PC-3 (cell line): ENCODE measurements around the gene SLC1A5. TPM values are rescaled to one million over a fixed set of nuclear protein-coding genes. Genes with fewer than 3 reads are reported as not detected.

Experiments used
- ATAC-seq: fragments of 200-7000 bp; cut with Tn5 transposase; 2 replicates; pipeline ENCODE4 v1.9.1; 2020; ENCODE audit warnings: mild to moderate bottlenecking, moderate library complexity
- BruUV-seq: library from RNA; stranded (reverse); fragments of 400-500 nt; replicated peaks from 2 replicates; lab custom pipeline; 2021; lab: Mats Ljungman, UMichigan
- CTCF ChIA-PET: fragments of 300-600 bp; sonication (Branson Sonifier 250); formaldehyde crosslinking; loops from one replicate; lab custom pipeline; 2022; ENCODE audit warnings: antibody characterized with exemption; lab: Charles Lee
- POLR2A ChIA-PET: fragments of 300-600 bp; sonication (Branson Sonifier 250); formaldehyde crosslinking; loops from one replicate; lab custom pipeline; 2022; ENCODE audit warnings: antibody characterized with exemption; ENCODE audit not compliant: unreplicated experiment; lab: Charles Lee
- DNase-seq: peaks from one replicate; pipeline ENCODE4 v3.0.0-alpha.2; 2015
- H2AFZ ChIP-seq: fragments of 300-600 bp; sonication (generic); 2 replicates; pipeline ENCODE4 v1.6.0; 2016; ENCODE audit warnings: antibody characterized with exemption, low read length
- H3F3A ChIP-seq: fragments of 300-600 bp; sonication (generic); one replicate; pipeline ENCODE4 v1.6.0; 2017; ENCODE audit warnings: antibody characterized with exemption, low read length, control low read depth, mild to moderate bottlenecking; ENCODE audit not compliant: unreplicated experiment
- H3K27ac ChIP-seq: fragments of 300-600 bp; sonication (generic); 2 replicates; pipeline ENCODE4 v1.5.1; 2016; ENCODE audit warnings: mild to moderate bottlenecking, low read length
- H3K27me3 ChIP-seq: fragments of 300-600 bp; sonication (generic); 2 replicates; pipeline ENCODE4 v1.6.1; 2016; ENCODE audit warnings: low read length, mixed read lengths
- H3K36me3 ChIP-seq: fragments of 300-600 bp; sonication (generic); 2 replicates; pipeline ENCODE4 v1.6.1; 2016; ENCODE audit warnings: low read depth, mixed run types, low read length, mixed read lengths
- H3K4me1 ChIP-seq: fragments of 300-600 bp; sonication (generic); 2 replicates; pipeline ENCODE4 v1.5.1; 2016; ENCODE audit warnings: low read length; ENCODE audit not compliant: insufficient read depth
- H3K4me2 ChIP-seq: fragments of 300-600 bp; sonication (generic); 2 replicates; pipeline ENCODE4 v1.6.0; 2016; ENCODE audit warnings: low read length
- H3K4me3 ChIP-seq: fragments of 300-600 bp; sonication (generic); 2 replicates; pipeline ENCODE4 v1.5.1; 2016; ENCODE audit warnings: mild to moderate bottlenecking, low read length, mixed read lengths
- H3K79me2 ChIP-seq: fragments of 300-600 bp; sonication (generic); 2 replicates; pipeline ENCODE4 v1.6.1; 2017; ENCODE audit warnings: low read length, mixed read lengths
- H3K9ac ChIP-seq: fragments of 300-600 bp; sonication (generic); 2 replicates; pipeline ENCODE4 v1.6.0; 2016; ENCODE audit warnings: mild to moderate bottlenecking, low read length
- H3K9me2 ChIP-seq: fragments of 300-600 bp; sonication (generic); replicated peaks from 2 replicates; pipeline ENCODE4 v1.6.1; 2016; ENCODE audit warnings: mixed run types, low read length, mixed read lengths
- H3K9me3 ChIP-seq: fragments of 300-600 bp; sonication (generic); 2 replicates; pipeline ENCODE4 v1.6.1; 2016; ENCODE audit warnings: low read length, mixed read lengths
- H4K20me1 ChIP-seq: fragments of 300-600 bp; sonication (generic); 2 replicates; pipeline ENCODE4 v1.6.1; 2016; ENCODE audit warnings: low read length, mixed read lengths
- EZH2 ChIP-seq: fragments of 300-600 bp; sonication (generic); IDR thresholded peaks from one replicate; pipeline ENCODE4 v1.6.1; 2017; ENCODE audit warnings: antibody characterized with exemption, mild to moderate bottlenecking, low read length; ENCODE audit not compliant: unreplicated experiment
- EZH2phosphoT487 ChIP-seq: fragments of 300-600 bp; sonication (generic); IDR thresholded peaks from 2 replicates; pipeline ENCODE4 v1.6.1; 2018; ENCODE audit warnings: mild to moderate bottlenecking, antibody characterized with exemption, low read length, borderline replicate concordance
- intact Hi-C: fragments of 100-400 bp; cut with micrococcal nuclease; formaldehyde crosslinking; loops from 2 replicates; pipeline ENCODE4 v1.9.0; 2023
- total RNA-seq: library from RNA; depleted of rRNA; stranded (reverse); fragments of >200 nt; gene quantifications from 2 replicates; pipeline ENCODE4 v1.2.3, GENCODE V29; 2014
- TF ChIP-seq, protein P1 (sequence below): fragments of 300-600 bp; sonication (generic); conservative IDR thresholded peaks from 2 replicates; pipeline ENCODE4 v1.5.1; 2017; ENCODE audit warnings: antibody characterized with exemption, low read depth, mild to moderate bottlenecking, low read length

The SLC1A5 gene
- total RNA-seq, 1 experiment from 2014 or later, result 97.4 TPM

DNA sequence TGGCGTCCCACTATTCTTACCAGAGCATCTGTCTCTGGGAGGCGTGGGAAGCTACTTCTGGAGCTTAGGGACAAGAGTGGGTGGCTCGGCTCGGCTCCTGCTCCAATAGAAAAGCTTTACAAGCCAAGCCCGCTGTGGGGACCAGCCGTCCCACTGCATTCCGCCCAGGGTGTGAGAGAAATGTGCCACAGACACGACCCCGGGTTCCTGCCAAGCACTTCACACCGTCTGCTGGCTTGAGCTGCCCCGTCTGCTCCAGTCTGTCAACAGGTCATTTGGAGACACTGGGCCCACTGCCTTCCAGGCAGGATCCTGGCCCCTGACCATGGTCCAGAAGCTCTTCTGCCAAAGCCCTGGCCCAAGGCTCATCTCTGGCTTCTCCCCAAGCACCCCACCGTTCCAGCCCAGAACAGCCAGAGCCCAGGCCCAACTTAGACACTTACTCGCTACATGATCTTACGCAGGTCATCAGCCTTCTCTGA lies 49.1 kb downstream of the SLC1A5 start:
- H3K36me3 ChIP-seq, result peaks cover 6% of the 10 kb centered on the region; the same call in 1 of the 2 replicates

DNA sequence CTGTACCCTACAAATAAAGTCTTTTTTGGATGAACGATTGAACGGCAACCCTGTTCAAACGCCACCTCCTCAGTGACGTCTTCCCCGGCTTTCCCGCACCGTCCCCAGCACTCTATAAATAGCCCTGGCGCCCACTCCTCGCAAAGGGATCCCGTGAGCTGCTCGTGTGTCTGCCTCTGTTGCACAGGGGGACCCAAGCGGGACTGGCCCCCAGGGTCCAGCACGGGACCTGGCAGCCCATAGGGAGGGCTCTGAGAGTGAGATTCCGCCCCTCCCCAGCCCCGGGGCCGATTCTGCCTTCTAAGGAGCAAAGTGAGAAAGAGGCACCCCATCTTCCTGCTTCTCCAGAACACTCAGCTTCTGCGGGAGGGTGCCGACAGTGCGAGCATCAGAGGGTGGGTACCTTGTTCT lies 50.6 kb downstream of the SLC1A5 start:
- no peak for DNase-seq
- no peak overlapping the region for H3K4me2 ChIP-seq
- H3K9me3 ChIP-seq, result no peaks in the 10 kb centered on the region
- H3K4me1 ChIP-seq, result peaks cover 19% of the 10 kb centered on the region
- H3K4me3 ChIP-seq, result no peak overlapping the region
- TF ChIP-seq EZH2phosphoT487 (no peak), EZH2 (no peak)
- TF ChIP-seq, protein P1, sequence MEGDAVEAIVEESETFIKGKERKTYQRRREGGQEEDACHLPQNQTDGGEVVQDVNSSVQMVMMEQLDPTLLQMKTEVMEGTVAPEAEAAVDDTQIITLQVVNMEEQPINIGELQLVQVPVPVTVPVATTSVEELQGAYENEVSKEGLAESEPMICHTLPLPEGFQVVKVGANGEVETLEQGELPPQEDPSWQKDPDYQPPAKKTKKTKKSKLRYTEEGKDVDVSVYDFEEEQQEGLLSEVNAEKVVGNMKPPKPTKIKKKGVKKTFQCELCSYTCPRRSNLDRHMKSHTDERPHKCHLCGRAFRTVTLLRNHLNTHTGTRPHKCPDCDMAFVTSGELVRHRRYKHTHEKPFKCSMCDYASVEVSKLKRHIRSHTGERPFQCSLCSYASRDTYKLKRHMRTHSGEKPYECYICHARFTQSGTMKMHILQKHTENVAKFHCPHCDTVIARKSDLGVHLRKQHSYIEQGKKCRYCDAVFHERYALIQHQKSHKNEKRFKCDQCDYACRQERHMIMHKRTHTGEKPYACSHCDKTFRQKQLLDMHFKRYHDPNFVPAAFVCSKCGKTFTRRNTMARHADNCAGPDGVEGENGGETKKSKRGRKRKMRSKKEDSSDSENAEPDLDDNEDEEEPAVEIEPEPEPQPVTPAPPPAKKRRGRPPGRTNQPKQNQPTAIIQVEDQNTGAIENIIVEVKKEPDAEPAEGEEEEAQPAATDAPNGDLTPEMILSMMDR, result no peak
- peaks cover 35% of the 10 kb centered on the region; the same call in 1 of the 2 replicates for H4K20me1 ChIP-seq
- no peak overlapping the region for H2AFZ ChIP-seq
- H3K9me2 ChIP-seq, result no peaks in the 10 kb centered on the region
- ChIA-PET CTCF (no interaction called here), POLR2A (no interaction called here)
- H3K9ac ChIP-seq, result no peak overlapping the region
- no TSS peak for BruUV-seq
- no peak overlapping the region for H3K27ac ChIP-seq
- no peak for ATAC-seq
- peaks cover 73% of the 10 kb centered on the region for H3K79me2 ChIP-seq
- H3F3A ChIP-seq, result no peaks in the 10 kb centered on the region
- H3K27me3 ChIP-seq, result no peaks in the 10 kb centered on the region
- peaks cover 6% of the 10 kb centered on the region; the same call in 1 of the 2 replicates for H3K36me3 ChIP-seq
- intact Hi-C loops, result no loop called here

More for the DNA sequence above, 49.1 kb downstream of the SLC1A5 start:
- Histone ChIP-seq H4K20me1 (peaks cover 35% of the 10 kb centered on the region), H3K27ac (no peak overlapping the region), H3K9me3 (no peaks in the 10 kb centered on the region), H3K4me1 (peaks cover 8% of the 10 kb centered on the region), H3F3A (no peaks in the 10 kb centered on the region), H2AFZ (no peak overlapping the region), H3K9me2 (no peaks in the 10 kb centered on the region), H3K4me3 (no peak overlapping the region), H3K9ac (no peak overlapping the region), H3K4me2 (no peak overlapping the region), H3K79me2 (peaks cover 72% of the 10 kb centered on the region), H3K27me3 (no peaks in the 10 kb centered on the region)
- TF ChIP-seq EZH2phosphoT487, result no peak
- TF ChIP-seq EZH2, result no peak
- TF ChIP-seq, protein P1, result no peak
- ChIA-PET CTCF (no interaction called here), POLR2A (no interaction called here)
- BruUV-seq, result no TSS peak
- DNase-seq (no peak), ATAC-seq (no peak)
- intact Hi-C loops, result no loop called here

DNA sequence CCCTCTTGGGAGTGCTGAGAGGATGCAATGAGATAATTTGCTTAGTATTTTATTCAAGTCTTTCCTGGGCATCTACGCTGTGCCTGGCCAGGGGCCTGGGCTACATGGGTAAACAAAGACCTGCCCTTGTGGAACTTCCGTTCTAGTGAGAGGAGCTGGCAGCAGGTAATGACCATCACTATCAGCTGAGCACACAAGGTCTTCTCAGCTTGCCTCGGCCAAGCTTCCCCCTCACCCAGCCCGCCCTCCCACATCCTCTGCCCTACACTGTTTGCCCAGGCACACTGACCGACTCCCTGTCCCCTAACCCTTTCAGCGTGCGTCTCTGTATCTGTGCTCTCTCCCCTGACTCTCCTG lies 51.1 kb downstream of the SLC1A5 start:
- intact Hi-C loops, result no loop called here
- peaks cover 6% of the 10 kb centered on the region; the same call in 1 of the 2 replicates for H3K36me3 ChIP-seq
- H3K9ac ChIP-seq, result no peak overlapping the region
- TF ChIP-seq, protein P1, result no peak
- TF ChIP-seq EZH2 (no peak), EZH2phosphoT487 (no peak)
- H4K20me1 ChIP-seq, result peaks cover 33% of the 10 kb centered on the region; the same call in 1 of the 2 replicates
- no peak overlapping the region for H3K4me3 ChIP-seq
- ChIA-PET CTCF (no interaction called here), POLR2A (no interaction called here)
- no peak overlapping the region for H3K27ac ChIP-seq
- BruUV-seq, result no TSS peak
- ATAC-seq (no peak), DNase-seq (no peak)
- no peaks in the 10 kb centered on the region for H3K27me3 ChIP-seq
- H3K4me1 ChIP-seq, result peaks cover 22% of the 10 kb centered on the region
- peaks cover 72% of the 10 kb centered on the region for H3K79me2 ChIP-seq
- H3K9me2 ChIP-seq, result no peaks in the 10 kb centered on the region
- no peak overlapping the region for H3K4me2 ChIP-seq
- no peaks in the 10 kb centered on the region for H3F3A ChIP-seq
- H3K9me3 ChIP-seq, result no peaks in the 10 kb centered on the region
- H2AFZ ChIP-seq, result no peak overlapping the region
